SK-N-SH treated with all-trans-retinoic acid at 6 μM for 48 hours (cell line): ENCODE measurements around the gene CDCP1.

Experiments used
- ATAC-seq: fragments of 200-7000 bp; cut with Tn5 transposase; 3 replicates; pipeline ENCODE4 v1.9.1; 2020; ENCODE audit warnings: mild to moderate bottlenecking, moderate library complexity
- ARNTL ChIP-seq: fragments of 450-650 bp; formaldehyde crosslinking; IDR thresholded peaks from 2 replicates; pipeline ENCODE4 v1.5.0; 2020; ENCODE audit warnings: low read depth, mild to moderate bottlenecking, moderate library complexity, borderline replicate concordance
- BACH2 ChIP-seq: fragments of 250-450 bp; sonication (Bioruptor Pico); IDR thresholded peaks from 2 replicates; pipeline ENCODE4 v1.9.0; 2021; ENCODE audit warnings: mild to moderate bottlenecking, borderline replicate concordance
- CSRNP3 ChIP-seq: fragments of 250-450 bp; sonication (Bioruptor Pico); IDR thresholded peaks from 2 replicates; pipeline ENCODE4 v1.5.1; 2021; ENCODE audit warnings: mild to moderate bottlenecking, moderate library complexity
- ESRRG ChIP-seq: fragments of 250-450 bp; sonication (Bioruptor Pico); IDR thresholded peaks from 2 replicates; pipeline ENCODE4 v1.6.1; 2021; ENCODE audit warnings: mild to moderate bottlenecking
- GLIS3 ChIP-seq: fragments of 250-450 bp; sonication (Bioruptor Pico); IDR thresholded peaks from 2 replicates; pipeline ENCODE4 v1.5.0; 2020; ENCODE audit warnings: mild to moderate bottlenecking, moderate library complexity
- ISL1 ChIP-seq: fragments of 250-450 bp; sonication (Bioruptor Pico); IDR thresholded peaks from 2 replicates; pipeline ENCODE4 v2.1.2; 2022; ENCODE audit warnings: mild to moderate bottlenecking, moderate library complexity
- OSR1 ChIP-seq: fragments of 250-450 bp; sonication (Bioruptor Pico); IDR thresholded peaks from 2 replicates; pipeline ENCODE4 v1.8.0; 2022; ENCODE audit warnings: moderate library complexity, mild to moderate bottlenecking, inconsistent platforms
- PATZ1 ChIP-seq: fragments of 250-450 bp; sonication (Bioruptor Pico); IDR thresholded peaks from 2 replicates; pipeline ENCODE4 v1.8.0; 2020; ENCODE audit warnings: mild to moderate bottlenecking, moderate library complexity, borderline replicate concordance
- PPARA ChIP-seq: fragments of 250-450 bp; sonication (Bioruptor Pico); IDR thresholded peaks from 2 replicates; pipeline ENCODE4 v1.5.0; 2020; ENCODE audit warnings: mild to moderate bottlenecking, borderline replicate concordance
- SNAI2 ChIP-seq: fragments of 250-450 bp; sonication (Bioruptor Pico); IDR thresholded peaks from 2 replicates; pipeline ENCODE4 v1.5.0; 2020; ENCODE audit warnings: mild to moderate bottlenecking, moderate library complexity
- TCF4 ChIP-seq: fragments of 250-450 bp; sonication (Bioruptor Pico); IDR thresholded peaks from 2 replicates; pipeline ENCODE4 v1.8.0; 2021; ENCODE audit warnings: mild to moderate bottlenecking, moderate library complexity, borderline replicate concordance
- TOX ChIP-seq: fragments of 250-450 bp; sonication (Bioruptor Pico); IDR thresholded peaks from 2 replicates; pipeline ENCODE4 v1.8.0; 2021; ENCODE audit warnings: mild to moderate bottlenecking, moderate library complexity, borderline replicate concordance
- ZC3H10 ChIP-seq: fragments of 250-450 bp; sonication (Bioruptor Pico); IDR thresholded peaks from 2 replicates; pipeline ENCODE4 v1.5.1; 2021; ENCODE audit warnings: mild to moderate bottlenecking, moderate library complexity
- ZFP3 ChIP-seq: fragments of 250-450 bp; sonication (Bioruptor Pico); IDR thresholded peaks from 2 replicates; pipeline ENCODE4 v1.5.0; 2020; ENCODE audit warnings: mild to moderate bottlenecking, moderate library complexity
- ZFP30 ChIP-seq: fragments of 450-650 bp; formaldehyde crosslinking; IDR thresholded peaks from 2 replicates; pipeline ENCODE4 v1.5.0; 2022; ENCODE audit warnings: mild to moderate bottlenecking, moderate library complexity
- ZNF565 ChIP-seq: fragments of 450-650 bp; formaldehyde crosslinking; conservative IDR thresholded peaks from 2 replicates; pipeline ENCODE4 v1.5.0; 2020; ENCODE audit warnings: low read depth, mild to moderate bottlenecking, moderate library complexity
- ZNF70 ChIP-seq: fragments of 450-650 bp; formaldehyde crosslinking; IDR thresholded peaks from 2 replicates; pipeline ENCODE4 v1.5.0; 2020; ENCODE audit warnings: mild to moderate bottlenecking, moderate library complexity
- ZNF8 ChIP-seq: fragments of 450-650 bp; formaldehyde crosslinking; IDR thresholded peaks from 2 replicates; pipeline ENCODE4 v1.5.0; 2020; ENCODE audit warnings: mild to moderate bottlenecking, moderate library complexity
- TF ChIP-seq, protein P1 (sequence below): fragments of 250-450 bp; sonication (Bioruptor Pico); IDR thresholded peaks from 2 replicates; pipeline ENCODE4 v1.8.0; 2021; ENCODE audit warnings: low read depth, mild to moderate bottlenecking, moderate library complexity, borderline replicate concordance
- TF ChIP-seq, protein P2 (sequence below): fragments of 250-450 bp; sonication (Bioruptor Pico); IDR thresholded peaks from 2 replicates; pipeline ENCODE4 v1.5.1; 2020; ENCODE audit warnings: low read depth, mild to moderate bottlenecking, moderate library complexity

CDCP1 gene

DNA sequence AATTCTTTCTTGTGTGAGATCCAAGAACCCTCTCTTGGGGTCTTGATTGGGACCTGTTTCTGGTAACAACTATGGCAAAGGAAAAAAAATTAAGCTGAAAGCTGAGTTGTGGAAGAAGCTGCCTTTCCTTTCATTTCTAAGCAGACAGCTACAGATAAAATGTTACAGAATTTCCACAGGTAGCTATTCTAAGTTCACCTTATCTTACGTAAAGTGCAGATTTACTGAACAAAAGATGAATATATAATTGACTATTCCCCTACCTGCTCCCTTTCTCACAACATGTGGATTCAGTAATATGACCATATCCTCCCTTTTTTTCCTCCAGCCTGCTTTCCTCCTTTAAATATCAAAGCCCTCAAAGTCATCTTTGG is 83.5 kb downstream of the CDCP1 start:
- ATAC-seq, result no peak
- TF ChIP-seq ZNF70 (CRISPR knock-in tag) (peak; percentile 87), BACH2 (CRISPR knock-in tag) (no peak)
- TF ChIP-seq, all 23 proteins: peak for 1

DNA sequence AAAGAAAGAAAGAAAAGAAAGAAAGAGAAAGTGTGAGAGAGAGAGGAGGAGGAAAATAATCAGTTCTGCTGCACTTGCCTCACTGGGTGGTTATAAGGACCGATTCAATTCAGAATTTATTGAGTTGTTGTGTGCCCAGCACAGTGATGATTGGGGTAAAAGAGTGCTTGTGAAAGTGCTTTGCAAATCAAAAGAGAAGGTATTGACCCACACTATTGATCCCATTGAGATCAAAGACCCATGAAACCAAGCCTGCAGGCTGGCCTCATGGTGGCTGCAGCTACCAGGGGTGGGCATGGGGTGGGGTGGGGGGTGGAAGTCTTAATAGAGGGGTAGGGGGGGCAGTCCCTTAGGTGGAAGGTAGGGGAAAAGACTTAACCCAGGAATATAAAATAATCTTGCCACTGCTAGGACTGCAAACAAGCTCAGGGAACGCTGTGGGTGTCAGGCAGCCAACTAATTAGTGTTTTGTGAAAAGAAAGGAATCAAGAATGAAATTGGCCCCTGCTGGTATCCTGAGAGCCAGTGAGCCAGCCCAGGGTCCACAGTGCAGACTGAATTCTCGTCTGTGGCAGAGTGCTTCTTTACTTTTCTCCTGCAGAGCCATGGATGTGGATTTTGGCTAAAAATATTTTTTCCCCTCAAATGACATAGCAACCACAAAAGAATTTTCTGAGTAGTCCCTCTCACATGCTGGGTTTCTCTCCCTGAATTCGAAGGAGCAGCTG is 85.8 kb downstream of the CDCP1 start:
- no peak for TF ChIP-seq SNAI2
- TF ChIP-seq PPARA, result no peak
- no peak for TF ChIP-seq ESRRG (CRISPR knock-in tag)
- TF ChIP-seq ISL1 (CRISPR knock-in tag), result no peak
- TF ChIP-seq ZNF565 (CRISPR knock-in tag), result no peak
- TF ChIP-seq ZNF8 (CRISPR knock-in tag), result no peak
- no peak for TF ChIP-seq ARNTL (CRISPR knock-in tag)
- no peak for TF ChIP-seq ZNF70 (CRISPR knock-in tag)
- TF ChIP-seq, protein P1, sequence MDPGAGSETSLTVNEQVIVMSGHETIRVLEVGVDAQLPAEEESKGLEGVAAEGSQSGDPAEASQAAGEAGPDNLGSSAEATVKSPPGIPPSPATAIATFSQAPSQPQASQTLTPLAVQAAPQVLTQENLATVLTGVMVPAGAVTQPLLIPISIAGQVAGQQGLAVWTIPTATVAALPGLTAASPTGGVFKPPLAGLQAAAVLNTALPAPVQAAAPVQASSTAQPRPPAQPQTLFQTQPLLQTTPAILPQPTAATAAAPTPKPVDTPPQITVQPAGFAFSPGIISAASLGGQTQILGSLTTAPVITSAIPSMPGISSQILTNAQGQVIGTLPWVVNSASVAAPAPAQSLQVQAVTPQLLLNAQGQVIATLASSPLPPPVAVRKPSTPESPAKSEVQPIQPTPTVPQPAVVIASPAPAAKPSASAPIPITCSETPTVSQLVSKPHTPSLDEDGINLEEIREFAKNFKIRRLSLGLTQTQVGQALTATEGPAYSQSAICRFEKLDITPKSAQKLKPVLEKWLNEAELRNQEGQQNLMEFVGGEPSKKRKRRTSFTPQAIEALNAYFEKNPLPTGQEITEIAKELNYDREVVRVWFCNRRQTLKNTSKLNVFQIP (CRISPR knock-in tag), result no peak
- TF ChIP-seq TCF4 (CRISPR knock-in tag), result no peak
- TF ChIP-seq ZFP3 (CRISPR knock-in tag), result no peak
- TF ChIP-seq CSRNP3 (CRISPR knock-in tag), result no peak
- TF ChIP-seq GLIS3, result no peak
- TF ChIP-seq PATZ1 (CRISPR knock-in tag), result no peak
- no peak for TF ChIP-seq ZC3H10 (CRISPR knock-in tag)
- ATAC-seq, result no peak

DNA sequence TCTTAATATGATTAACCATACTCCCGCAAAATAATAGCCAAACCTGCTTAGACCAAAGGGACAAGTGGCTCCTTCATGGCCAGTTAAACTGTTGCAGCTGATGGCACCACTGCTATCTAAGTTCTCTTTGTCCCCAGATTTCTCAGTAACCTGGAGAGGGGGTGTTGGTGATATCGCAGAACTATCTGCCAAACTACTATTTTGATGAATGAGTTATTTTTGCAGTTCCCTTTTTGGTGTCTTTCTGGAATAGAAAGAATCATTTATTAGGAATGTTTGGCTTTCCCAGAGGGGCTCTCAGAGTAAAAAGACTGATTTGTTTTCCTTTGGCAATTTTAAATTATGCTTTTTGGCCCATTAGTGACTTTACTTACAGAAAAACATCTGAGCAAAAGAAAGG is 87.0 kb downstream of the CDCP1 start:
- ATAC-seq, result no peak
- TF ChIP-seq SNAI2 (no peak), PPARA (no peak), ZNF565 (CRISPR knock-in tag) (no peak), ZNF8 (CRISPR knock-in tag) (no peak)

- no peak for TF ChIP-seq PATZ1 (CRISPR knock-in tag)
- no peak for TF ChIP-seq ZNF8 (CRISPR knock-in tag)
- TF ChIP-seq, protein P2, sequence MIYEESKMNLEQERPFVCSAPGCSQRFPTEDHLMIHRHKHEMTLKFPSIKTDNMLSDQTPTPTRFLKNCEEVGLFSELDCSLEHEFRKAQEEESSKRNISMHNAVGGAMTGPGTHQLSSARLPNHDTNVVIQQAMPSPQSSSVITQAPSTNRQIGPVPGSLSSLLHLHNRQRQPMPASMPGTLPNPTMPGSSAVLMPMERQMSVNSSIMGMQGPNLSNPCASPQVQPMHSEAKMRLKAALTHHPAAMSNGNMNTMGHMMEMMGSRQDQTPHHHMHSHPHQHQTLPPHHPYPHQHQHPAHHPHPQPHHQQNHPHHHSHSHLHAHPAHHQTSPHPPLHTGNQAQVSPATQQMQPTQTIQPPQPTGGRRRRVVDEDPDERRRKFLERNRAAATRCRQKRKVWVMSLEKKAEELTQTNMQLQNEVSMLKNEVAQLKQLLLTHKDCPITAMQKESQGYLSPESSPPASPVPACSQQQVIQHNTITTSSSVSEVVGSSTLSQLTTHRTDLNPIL (CRISPR knock-in tag), result no peak
- no peak for TF ChIP-seq ZFP30 (CRISPR knock-in tag)
- TF ChIP-seq ISL1 (CRISPR knock-in tag), result no peak
- TF ChIP-seq OSR1 (CRISPR knock-in tag), result no peak
- no peak for TF ChIP-seq PPARA
- no peak for TF ChIP-seq ARNTL (CRISPR knock-in tag)
- TF ChIP-seq CSRNP3 (CRISPR knock-in tag), result no peak
- no peak for TF ChIP-seq TOX (CRISPR knock-in tag)
- no peak for ATAC-seq
These were observed 88.6 kb downstream of the CDCP1 start for GRCh38 chr3:45057557-45057956.
